Chondrocyte (in vitro differentiated cells): ENCODE data around the gene MCTP2. TPM values are rescaled to one million over a fixed set of nuclear protein-coding genes. Genes with fewer than 3 reads are reported as not detected.
"Not testable (repeated sequence)": the region's sequence is repeated elsewhere in the genome, so short reads cannot be mapped to it uniquely, and the experiment has no call there.

Experiments used
- DNase-seq: peaks from one replicate; pipeline ENCODE4 v3.0.0; 2021; ENCODE audit warnings: mixed read lengths, low spot score
- H3K27ac Mint-ChIP-seq: one replicate; pipeline ENCODE4 v1.8.0; 2021; ENCODE audit warnings: mild to moderate bottlenecking, moderate library complexity, mixed read lengths; ENCODE audit not compliant: unreplicated experiment
- H3K27me3 Mint-ChIP-seq: 2 replicates; pipeline ENCODE4 v1.8.0; 2021; ENCODE audit warnings: low read depth, mixed read lengths
- H3K36me3 Mint-ChIP-seq: 2 replicates; pipeline ENCODE4 v1.8.0; 2021; ENCODE audit warnings: low read depth, mixed read lengths
- H3K4me1 Mint-ChIP-seq: 2 replicates; pipeline ENCODE4 v1.8.0; 2021; ENCODE audit warnings: low read depth, mild to moderate bottlenecking, mixed read lengths
- H3K4me3 Mint-ChIP-seq: one replicate; pipeline ENCODE4 v1.8.0; 2021; ENCODE audit warnings: mild to moderate bottlenecking, moderate library complexity, mixed read lengths; ENCODE audit not compliant: unreplicated experiment
- H3K9me3 Mint-ChIP-seq: 2 replicates; pipeline ENCODE4 v1.8.0; 2021; ENCODE audit warnings: low read depth, mixed read lengths
- CTCF ChIP-seq: fragments of 200-600 bp; sonication (generic); IDR thresholded peaks from 2 replicates; pipeline ENCODE4 v1.5.0; 2021; ENCODE audit warnings: antibody characterized with exemption, mild to moderate bottlenecking, moderate library complexity
- total RNA-seq: library from RNA; stranded (reverse); gene quantifications from 3 replicates; pipeline ENCODE4 v1.2.1, GENCODE V29; 2021

The MCTP2 gene
- total RNA-seq, 1 donor from 2014 or later, result 4.5 TPM

GRCh38 chr15:94255540-94255939 is 24.2 kb downstream of the MCTP2 start:
- no peak overlapping the region for H3K27ac Mint-ChIP-seq
- H3K4me1 Mint-ChIP-seq, result no peaks in the 10 kb centered on the region

GRCh38 chr15:94256511-94256910 is 25.1 kb downstream of the MCTP2 start:
- DNase-seq, result no peak
- no peak for TF ChIP-seq CTCF
- H3K36me3 Mint-ChIP-seq, result peaks cover 2% of the 10 kb centered on the region
- peaks cover 8% of the 10 kb centered on the region for H3K27me3 Mint-ChIP-seq
- peaks cover 3% of the 10 kb centered on the region for H3K9me3 Mint-ChIP-seq
- H3K4me1 Mint-ChIP-seq, result no peaks in the 10 kb centered on the region
- no peak overlapping the region for H3K4me3 Mint-ChIP-seq
- no peak overlapping the region for H3K27ac Mint-ChIP-seq

More at GRCh38 chr15:94255540-94255939, 24.2 kb downstream of the MCTP2 start:
- peaks cover 2% of the 10 kb centered on the region for H3K36me3 Mint-ChIP-seq
- H3K27me3 Mint-ChIP-seq, result peaks cover 5% of the 10 kb centered on the region
- DNase-seq, result no peak
- no peak overlapping the region for H3K4me3 Mint-ChIP-seq
- peaks cover 3% of the 10 kb centered on the region for H3K9me3 Mint-ChIP-seq
- no peak for TF ChIP-seq CTCF

GRCh38 chr15:94257776-94258175 is 26.4 kb downstream of the MCTP2 start:
- not testable (repeated sequence) for H3K4me1 Mint-ChIP-seq, H3K4me3 Mint-ChIP-seq, H3K9me3 Mint-ChIP-seq, H3K36me3 Mint-ChIP-seq, DNase-seq, H3K27me3 Mint-ChIP-seq, H3K27ac Mint-ChIP-seq

GRCh38 chr15:94258246-94258645 is 26.9 kb downstream of the MCTP2 start:
- Mint-ChIP-seq H3K27ac (no peak overlapping the region), H3K4me1 (no peaks in the 10 kb centered on the region), H3K9me3 (peaks cover under 1% of the 10 kb centered on the region), H3K4me3 (no peak overlapping the region), H3K36me3 (no peaks in the 10 kb centered on the region), H3K27me3 (peaks cover 5% of the 10 kb centered on the region)
- no peak for TF ChIP-seq CTCF
- no peak for DNase-seq

- no peak for DNase-seq
- peaks cover 4% of the 10 kb centered on the region for H3K4me1 Mint-ChIP-seq
- H3K27me3 Mint-ChIP-seq, result peaks cover 5% of the 10 kb centered on the region
- no peak for TF ChIP-seq CTCF
- no peaks in the 10 kb centered on the region for H3K36me3 Mint-ChIP-seq
- H3K4me3 Mint-ChIP-seq, result no peak overlapping the region
- no peak overlapping the region for H3K27ac Mint-ChIP-seq
- H3K9me3 Mint-ChIP-seq, result peaks cover 3% of the 10 kb centered on the region
Measured at GRCh38 chr15:94259121-94259751, 27.9 kb downstream of the MCTP2 start.

GRCh38 chr15:94259863-94260262 is 28.5 kb downstream of the MCTP2 start:
- peaks cover 3% of the 10 kb centered on the region for H3K27me3 Mint-ChIP-seq
- no peaks in the 10 kb centered on the region for H3K36me3 Mint-ChIP-seq
- peaks cover 3% of the 10 kb centered on the region for H3K9me3 Mint-ChIP-seq
- H3K4me3 Mint-ChIP-seq, result no peak overlapping the region
- H3K4me1 Mint-ChIP-seq, result peaks cover 4% of the 10 kb centered on the region
- no peak for TF ChIP-seq CTCF
- no peak overlapping the region for H3K27ac Mint-ChIP-seq
- DNase-seq, result no peak
